ENCODE measurements around the gene IFI27L2.

Gene IFI27L2

DNA sequence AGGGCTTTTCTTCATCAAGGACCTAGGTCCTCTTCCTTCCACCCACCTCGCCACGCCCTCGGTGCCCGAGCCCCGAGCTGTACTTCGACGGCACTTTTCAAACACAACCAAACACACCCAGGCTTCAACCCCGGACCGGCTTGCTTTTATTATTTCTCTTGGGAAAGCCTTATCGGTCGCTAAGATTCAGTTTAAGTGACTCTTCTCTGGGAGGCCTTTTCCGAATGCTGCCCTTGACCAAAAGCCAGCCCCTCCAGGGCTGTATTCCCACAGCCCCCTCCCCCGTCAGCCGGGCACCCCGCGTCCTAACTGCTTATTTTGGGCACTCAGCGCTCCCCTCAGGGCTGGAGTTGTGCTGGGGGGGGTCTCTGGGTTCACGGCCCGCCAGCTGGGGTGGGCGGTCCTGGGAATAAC lies 44.1 kb upstream of the IFI27L2 start:
- TF ChIP-seq, protein P1, sequence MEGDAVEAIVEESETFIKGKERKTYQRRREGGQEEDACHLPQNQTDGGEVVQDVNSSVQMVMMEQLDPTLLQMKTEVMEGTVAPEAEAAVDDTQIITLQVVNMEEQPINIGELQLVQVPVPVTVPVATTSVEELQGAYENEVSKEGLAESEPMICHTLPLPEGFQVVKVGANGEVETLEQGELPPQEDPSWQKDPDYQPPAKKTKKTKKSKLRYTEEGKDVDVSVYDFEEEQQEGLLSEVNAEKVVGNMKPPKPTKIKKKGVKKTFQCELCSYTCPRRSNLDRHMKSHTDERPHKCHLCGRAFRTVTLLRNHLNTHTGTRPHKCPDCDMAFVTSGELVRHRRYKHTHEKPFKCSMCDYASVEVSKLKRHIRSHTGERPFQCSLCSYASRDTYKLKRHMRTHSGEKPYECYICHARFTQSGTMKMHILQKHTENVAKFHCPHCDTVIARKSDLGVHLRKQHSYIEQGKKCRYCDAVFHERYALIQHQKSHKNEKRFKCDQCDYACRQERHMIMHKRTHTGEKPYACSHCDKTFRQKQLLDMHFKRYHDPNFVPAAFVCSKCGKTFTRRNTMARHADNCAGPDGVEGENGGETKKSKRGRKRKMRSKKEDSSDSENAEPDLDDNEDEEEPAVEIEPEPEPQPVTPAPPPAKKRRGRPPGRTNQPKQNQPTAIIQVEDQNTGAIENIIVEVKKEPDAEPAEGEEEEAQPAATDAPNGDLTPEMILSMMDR (IDR thresholded peaks at IDR 0.05): no peak

DNA sequence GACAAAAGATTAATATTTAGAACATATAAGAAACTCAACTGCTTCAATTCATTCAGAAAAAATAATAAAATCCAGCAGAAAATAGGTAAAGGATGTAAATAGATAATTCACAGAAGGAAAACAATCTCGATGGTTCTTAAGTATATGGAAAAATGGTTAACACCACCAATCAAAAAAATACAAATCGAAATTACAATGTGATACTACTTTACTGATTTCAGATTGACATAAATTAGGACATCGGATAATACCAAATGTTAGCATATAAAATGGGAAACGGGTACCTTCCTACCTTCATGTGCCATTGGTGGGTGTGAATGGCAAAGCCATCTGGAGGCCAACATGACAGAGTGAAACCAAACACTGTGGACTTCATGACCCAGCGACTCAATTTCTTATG lies 43.1 kb upstream of the IFI27L2 start:
- TF ChIP-seq, protein P1 (IDR thresholded peaks at IDR 0.05): no peak

DNA sequence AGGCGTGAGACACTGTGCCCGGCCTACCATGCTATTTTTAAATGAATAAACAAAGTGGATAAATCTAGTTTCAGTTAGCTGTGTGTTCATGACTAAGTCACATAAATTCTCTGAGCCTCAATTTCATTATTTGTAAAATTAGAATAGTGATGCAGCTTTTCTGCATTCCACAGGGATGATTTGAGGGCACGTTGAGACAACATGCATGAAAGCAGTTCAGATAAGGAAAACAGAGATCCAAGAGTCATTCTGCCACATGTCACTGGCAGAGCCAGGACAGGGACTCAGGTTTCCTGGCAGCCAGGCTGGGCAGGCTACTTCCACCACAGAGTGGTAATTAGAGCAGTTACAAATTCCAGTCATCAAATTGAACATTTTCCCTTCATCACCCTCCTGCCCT lies 41.8 kb upstream of the IFI27L2 start:
- TF ChIP-seq, protein P1 (IDR thresholded peaks at IDR 0.05): no peak

DNA sequence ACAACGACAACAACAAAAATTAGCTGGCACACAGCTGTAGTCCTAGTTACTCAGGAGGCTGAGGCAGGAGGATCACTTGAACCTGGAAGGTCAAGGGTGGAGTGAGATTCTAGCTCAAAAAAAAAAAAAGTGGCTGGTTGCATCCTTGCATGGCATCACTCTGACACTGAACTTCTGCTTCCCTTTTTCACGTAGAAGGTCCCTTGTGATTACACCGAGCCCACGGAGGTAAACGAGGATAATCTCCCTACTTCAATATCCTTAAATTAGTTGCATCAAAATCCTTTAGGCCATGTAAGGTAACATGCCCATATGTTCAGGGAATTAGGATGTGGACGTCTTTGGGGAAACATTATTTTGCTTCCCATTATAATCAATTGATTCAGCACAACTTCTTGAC lies 40.7 kb upstream of the IFI27L2 start:
- TF ChIP-seq, protein P1 (IDR thresholded peaks at IDR 0.05): no peak

DNA sequence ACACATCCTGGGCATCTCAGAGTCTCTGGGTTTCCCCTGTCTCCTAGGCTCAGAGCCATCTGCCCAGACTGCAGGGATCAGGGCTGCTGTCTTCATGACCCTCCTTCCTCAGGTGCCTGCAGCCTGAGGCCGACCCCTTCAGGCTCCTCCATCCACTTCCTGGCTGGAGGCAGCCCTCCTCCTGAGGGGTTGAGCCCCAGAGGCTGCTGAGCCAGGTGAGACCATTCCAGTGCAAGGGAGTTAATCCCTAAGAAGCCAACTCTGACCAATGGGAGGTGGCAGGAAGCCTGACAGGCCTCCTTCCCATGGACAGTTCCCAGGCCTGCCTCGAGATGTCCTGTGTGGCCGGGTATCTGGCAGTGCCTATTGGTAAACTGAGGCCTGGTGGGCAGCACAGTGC lies 36.3 kb upstream of the IFI27L2 start:
- TF ChIP-seq, protein P1 (IDR thresholded peaks at IDR 0.05): no peak

DNA sequence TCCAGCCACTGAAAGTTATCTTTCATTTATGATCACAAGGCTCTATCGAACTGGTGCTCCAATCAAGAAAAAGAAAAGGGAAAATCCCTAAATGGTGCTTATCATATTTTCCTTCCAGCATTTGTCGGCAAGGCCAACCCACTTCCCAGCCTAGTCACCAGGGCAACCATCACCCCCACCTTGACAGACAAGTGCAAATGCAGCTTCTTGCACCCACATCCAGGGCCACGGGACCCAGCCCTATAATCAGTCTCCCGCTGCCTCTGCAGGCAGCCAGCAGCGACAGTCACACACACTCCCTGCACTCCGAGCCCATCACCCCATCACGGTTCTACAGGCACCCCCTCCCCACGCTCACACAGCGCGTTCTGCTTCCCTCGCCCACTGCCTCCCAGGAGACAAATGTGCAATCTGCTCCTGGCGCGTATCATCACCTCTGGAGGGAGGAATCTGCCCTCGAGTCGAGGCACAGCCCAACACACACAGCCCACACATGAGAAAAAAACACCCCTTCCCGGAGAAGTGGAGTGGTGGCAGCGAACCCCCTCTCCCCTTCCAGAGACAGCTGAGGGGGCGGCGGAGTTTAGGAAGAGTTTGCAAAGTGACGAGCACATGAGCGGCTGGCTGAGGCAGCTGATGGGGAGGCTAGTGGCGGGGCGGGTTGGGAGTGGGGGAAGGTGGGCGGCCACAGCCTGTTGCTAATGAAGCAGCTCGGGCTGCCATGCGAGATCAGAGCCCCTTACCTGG lies 35.5 kb upstream of the IFI27L2 start:
- TF ChIP-seq, protein P1 (IDR thresholded peaks at IDR 0.05): no peak

DNA sequence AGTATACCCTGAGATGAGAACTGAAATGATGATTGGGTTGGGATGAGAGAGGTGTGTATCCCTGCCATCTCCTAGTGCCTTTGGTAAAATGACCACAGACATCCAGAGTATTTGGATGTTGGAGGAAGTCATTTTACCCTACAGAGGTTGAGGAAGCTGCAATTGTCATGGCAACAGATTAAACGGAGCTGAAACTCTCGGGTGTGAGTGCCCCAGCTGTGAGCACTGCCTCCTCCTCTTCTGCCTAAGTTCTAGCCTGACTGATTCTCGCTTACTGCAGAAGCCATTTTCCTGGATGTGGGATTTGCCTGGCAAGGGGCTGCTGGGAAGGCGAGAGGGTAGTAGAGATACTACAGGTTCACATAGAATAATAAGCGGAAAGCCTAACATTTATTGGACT lies 34.4 kb upstream of the IFI27L2 start:
- TF ChIP-seq, protein P1 (IDR thresholded peaks at IDR 0.05): no peak

DNA sequence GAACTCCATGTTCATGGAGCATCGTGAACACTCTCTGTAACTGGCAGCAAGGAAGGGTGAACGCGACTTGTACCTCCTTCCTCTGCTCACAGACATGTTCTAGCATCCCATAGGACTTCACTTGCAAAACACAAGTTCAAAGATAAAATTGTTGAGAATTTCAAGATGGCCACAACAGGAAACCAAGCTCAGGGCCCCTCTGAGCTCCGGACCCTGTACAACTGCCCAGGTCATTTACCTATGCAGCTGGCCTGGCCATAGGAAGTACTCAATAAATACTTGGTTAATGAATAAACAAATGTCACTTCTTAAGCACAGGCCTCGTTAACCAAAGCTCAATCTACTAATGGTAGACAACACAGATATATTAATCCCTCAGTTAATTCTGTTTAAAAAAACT lies 33.1 kb upstream of the IFI27L2 start:
- TF ChIP-seq, protein P1 (IDR thresholded peaks at IDR 0.05): no peak

All from LNCAP (cell line).